ENCODE measurements around the gene FOXL1.
"Not testable (repeated sequence)": the region's sequence is repeated elsewhere in the genome, so short reads cannot be mapped to it uniquely, and the experiment has no call there.

FOXL1 gene

DNA sequence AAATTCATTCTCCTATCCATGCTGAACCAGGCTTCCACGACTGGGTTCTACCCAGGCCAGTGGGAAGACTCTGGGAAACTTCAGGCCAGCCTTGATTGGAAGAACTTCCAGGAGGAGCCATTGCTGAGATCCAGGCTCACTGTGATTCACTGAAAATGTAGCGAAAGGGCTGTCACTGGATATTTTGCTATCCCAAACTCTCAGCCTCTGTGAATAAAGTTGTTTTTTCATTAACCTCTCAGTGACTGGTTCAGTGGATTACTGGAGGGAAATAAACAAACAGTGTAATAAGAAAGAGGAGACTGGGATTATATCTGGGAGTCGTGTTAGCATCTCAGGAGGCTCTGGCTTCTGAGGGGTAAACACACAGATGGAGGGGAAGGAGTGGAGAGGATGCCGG, 3.1 kb downstream of the FOXL1 start:
- DNase-seq: no peak

DNA sequence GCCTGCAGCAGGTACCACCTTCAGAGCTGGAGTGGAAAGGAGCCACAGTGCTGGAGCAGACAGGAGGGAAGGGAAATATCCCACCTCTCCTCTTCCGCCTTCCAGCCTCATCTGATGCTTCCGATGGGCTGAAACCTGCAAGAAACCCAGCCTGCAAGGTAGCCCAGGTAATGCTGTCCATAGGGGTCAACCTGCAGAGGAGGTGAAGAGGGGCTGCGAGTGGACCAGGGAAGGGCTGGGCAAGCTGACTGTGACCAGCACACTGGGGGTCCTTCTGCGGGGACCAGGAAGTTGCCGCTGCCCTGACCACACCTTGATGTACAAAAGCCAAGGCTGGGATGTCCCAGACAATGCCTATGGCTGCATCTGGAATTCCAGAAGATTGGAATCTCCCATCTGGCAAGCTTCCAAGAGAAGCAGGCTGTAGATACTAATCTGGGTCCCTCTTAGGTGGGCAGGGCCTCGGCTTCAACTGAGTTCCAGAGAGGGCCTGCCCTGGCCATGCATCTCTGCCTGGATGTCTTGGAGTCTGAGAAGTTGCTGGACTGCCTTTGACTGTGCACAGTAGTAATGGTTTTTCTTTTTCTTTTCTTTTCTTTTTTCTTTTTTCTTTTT, 5.8 kb downstream of the FOXL1 start:
- DNase-seq: no peak

GRCh38 chr16:86584726-86585721, 6.7 kb downstream of the FOXL1 start:
- no peak for DNase-seq

- no peak for DNase-seq
These were observed 7.7 kb downstream of the FOXL1 start for GRCh38 chr16:86585821-86586611.

DNA sequence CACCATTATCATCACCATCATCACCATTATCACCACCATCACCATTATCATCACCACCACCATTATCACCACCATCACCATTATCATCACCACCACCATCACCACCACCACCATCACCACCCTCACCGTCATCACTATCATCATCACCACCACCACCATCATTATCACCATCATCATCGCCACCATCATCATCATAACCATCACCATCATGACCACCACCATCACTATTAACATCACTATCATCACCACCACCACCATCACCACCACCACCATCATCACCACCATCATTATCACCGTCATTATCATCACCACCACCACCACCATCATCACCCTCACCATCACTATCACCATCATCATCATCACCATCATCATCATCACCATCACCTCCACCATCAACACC, 9.1 kb downstream of the FOXL1 start:
- DNase-seq: no peak

DNA sequence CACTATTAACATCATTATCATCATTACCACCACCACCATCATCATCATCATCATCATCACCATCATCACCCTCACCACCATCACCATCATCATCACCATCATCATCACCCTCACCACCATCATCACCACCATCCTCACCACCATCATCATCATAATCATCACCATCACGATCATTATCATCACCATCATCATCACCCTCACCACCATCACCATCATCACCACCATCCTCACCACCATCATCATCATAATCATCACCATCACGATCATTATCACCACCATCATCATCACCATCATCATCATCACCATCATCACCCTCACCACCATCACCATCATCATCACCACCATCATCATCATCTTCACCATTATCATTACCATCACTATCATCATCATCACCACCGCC, 9.6 kb downstream of the FOXL1 start:
- not testable (repeated sequence) for DNase-seq

GRCh38 chr16:86590501-86591144, 12.3 kb downstream of the FOXL1 start:
- DNase-seq: no peak

DNA sequence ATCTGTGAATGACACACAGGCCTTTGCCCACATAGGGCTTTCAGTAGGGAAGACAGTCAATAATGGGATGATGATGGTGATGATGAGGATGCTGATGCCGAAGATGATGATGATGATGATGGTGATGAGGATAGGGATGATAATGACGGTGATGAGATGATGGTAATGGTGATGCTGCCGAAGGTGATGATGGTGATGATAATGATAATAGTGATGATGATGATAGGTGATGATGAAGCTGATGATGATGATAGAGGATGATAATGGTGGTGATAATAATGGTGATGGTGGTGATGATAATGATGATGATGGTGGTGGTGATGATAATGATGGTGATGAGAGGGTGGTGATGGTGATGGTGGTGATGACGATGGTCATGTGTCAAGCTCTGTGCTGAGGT, 12.9 kb downstream of the FOXL1 start:
- no peak for DNase-seq

DNA sequence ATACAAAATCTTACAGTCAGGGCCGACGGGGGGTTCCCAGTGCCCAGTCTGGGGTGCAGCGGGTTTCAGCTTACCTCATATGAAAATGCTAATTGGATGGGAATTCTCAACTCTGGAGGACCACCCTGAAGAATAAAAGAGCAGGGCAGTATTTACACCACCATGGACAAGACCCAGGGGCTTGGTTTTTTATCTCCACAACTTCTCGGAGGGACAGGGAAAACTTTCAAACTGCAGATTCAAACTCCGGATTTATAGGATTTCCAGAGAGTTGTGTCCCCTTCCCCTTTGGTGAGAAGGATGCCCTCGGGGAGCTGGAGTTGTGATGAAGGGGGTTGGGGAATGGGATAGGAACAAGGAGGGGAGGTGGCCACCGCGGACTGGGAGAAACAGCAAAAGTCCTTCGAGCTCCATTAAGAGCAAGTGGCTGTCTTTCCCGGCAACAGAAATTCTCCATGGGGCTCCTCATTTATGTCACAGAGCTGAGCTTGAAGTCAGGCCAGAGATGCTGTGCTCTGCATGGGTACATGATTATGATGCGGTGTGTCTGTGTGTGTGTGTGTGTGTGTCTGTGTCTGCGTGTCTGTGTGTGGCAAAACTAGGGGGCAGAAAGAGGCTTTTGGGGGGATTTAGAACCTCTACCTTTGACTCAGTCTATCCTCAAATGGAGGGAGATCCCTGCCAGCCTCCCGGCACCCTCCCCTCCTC, 15.7 kb downstream of the FOXL1 start:
- DNase-seq: no peak

DNA sequence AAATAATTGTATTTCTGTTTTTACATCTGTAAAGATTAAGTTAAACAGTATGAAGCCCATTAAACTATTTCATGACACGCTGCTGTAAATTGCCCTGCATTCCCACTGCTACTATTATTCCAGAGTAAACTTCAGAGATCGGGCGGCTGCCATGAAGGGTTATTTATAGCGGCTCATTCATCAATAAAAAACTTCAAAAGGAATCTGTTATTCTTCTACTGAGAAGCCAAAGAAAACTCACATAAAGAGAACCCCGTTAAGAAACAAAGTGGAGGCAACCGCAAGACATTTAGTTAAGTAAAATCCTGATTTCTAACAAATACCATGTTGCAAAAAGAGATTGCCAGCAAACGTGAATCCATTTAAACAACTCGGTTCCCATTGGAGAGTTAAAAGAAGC, 16.4 kb downstream of the FOXL1 start:
- no peak for DNase-seq

GRCh38 chr16:86595983-86596605, 17.7 kb downstream of the FOXL1 start:
- no peak for DNase-seq

- no peak for DNase-seq
These were observed 19.0 kb downstream of the FOXL1 start for GRCh38 chr16:86597126-86597879.

DNA sequence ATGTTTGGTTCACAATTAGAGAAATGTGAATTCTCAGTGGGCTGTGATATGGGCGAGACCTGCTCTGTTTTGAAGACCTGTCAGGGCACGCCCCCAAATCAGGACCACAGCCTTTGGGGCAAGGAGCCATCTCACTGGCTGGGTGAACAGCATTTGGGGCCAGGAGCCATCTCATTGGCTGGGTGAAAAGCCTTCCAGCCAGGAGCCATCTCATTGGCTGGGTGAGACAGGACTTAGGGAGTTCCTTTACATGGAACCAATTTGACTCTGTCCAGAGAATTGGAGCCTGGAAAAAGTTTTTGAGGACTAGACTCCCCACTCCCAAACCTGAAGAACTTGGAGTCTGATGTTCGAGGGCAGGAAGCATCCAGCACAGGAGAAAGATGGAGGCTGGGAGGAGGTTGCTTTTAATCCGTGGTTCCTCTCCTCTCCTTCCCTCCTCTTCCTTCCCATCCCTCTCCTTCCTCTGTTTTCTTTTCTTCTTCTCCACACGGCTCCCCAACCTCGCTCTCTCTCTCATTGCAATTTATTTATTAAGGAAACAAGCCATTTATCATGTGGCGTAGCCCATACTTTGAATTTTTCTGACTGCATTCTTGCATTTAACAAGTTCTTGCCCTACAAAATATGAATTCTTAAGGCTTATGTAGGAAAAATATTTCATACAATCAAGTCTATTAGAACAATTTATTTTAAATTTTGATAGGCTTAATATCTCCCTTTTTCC, 19.7 kb downstream of the FOXL1 start:
- DNase-seq: no peak

GRCh38 chr16:86598607-86599565, 20.5 kb downstream of the FOXL1 start:
- DNase-seq: no peak

GRCh38 chr16:86601356-86601755, 23.0 kb downstream of the FOXL1 start:
- DNase-seq: no peak

DNA sequence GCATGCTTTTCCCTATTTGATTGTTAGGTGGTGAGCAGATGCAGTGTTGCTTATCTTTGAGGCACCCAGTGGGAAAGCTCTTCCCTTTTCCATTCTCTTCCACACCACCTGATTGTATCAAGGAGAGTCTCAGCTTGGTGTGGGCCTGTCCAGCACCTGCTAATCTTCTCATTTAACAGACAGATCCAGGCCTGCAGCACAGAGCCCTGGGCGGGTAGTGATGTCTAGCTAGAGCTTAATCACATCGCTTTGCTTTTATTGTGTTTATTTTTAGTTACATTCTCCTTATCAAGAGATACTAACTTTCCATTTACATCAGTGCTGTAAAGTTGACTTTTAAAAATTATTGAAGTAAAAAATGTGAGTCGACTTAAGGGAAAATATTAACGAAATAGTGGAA, 24.2 kb downstream of the FOXL1 start:
- DNase-seq: no peak

- DNase-seq: peak; percentile 34 to 44
These were observed 26.3 kb downstream of the FOXL1 start for GRCh38 chr16:86604436-86605193.

DNA sequence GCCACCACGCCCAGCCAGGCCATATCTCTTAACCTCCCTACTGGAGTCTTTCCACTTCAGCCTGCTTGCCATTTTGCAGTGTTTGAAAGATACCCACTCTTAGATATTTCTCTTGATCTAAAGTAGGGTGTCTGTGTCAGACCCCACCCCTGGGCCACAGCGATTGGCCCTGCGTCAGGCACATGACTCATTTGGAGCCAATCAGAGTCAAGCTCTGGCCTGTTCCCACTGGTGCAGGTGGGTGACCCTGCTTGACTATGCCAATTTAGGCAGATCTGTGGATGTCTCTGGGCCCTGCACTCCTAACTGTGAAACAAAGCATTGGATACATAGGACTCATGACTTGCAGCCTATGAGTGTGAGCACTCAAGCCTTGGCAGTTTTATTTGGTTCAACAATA, 27.6 kb downstream of the FOXL1 start:
- DNase-seq: no peak
